A673 (cell line): ENCODE data around the gene PCDHGB4. TPM values are rescaled to one million over a fixed set of nuclear protein-coding genes. Genes with fewer than 3 reads are reported as not detected.

Experiments
- BruUV-seq: library from RNA; stranded (reverse); fragments of 400-500 nt; replicated peaks from 2 replicates; lab custom pipeline; 2021; lab: Mats Ljungman, UMichigan
- CTCF ChIA-PET: fragments of 300-600 bp; sonication (Branson Sonifier 250); formaldehyde crosslinking; loops from one replicate; lab custom pipeline; 2022; ENCODE audit warnings: antibody characterized with exemption; lab: Charles Lee
- POLR2A ChIA-PET: fragments of 300-600 bp; sonication (Branson Sonifier 250); formaldehyde crosslinking; loops from one replicate; lab custom pipeline; 2022; ENCODE audit warnings: antibody characterized with exemption; ENCODE audit not compliant: low non-redundant PET; lab: Charles Lee
- DNase-seq: peaks from one replicate; pipeline ENCODE4 v3.0.0-alpha.2; 2015; ENCODE audit warnings: low spot score
- H3K27ac ChIP-seq: fragments of 200-600 bp; sonication (generic); 2 replicates; pipeline ENCODE4 v1.5.1; 2016; ENCODE audit warnings: mixed run types, low read depth, mild to moderate bottlenecking, mixed read lengths, antibody characterized with exemption, low read length; ENCODE audit not compliant: poor library complexity, severe bottlenecking
- H3K27me3 ChIP-seq: fragments of 200-600 bp; sonication (generic); replicated peaks from 2 replicates; pipeline ENCODE4 v1.6.1; 2017; ENCODE audit warnings: mixed run types, low read depth, mild to moderate bottlenecking, mixed read lengths, antibody characterized with exemption, low read length; ENCODE audit not compliant: insufficient read depth, poor library complexity
- H3K36me3 ChIP-seq: fragments of 200-600 bp; sonication (generic); 2 replicates; pipeline ENCODE4 v1.6.1; 2016; ENCODE audit warnings: mixed run types, mild to moderate bottlenecking, mixed read lengths, antibody characterized with exemption, low read length; ENCODE audit not compliant: insufficient read depth, poor library complexity, severe bottlenecking
- H3K4me1 ChIP-seq: fragments of 200-600 bp; sonication (generic); 2 replicates; pipeline ENCODE4 v1.6.1; 2017; ENCODE audit warnings: mixed run types, mild to moderate bottlenecking, mixed read lengths, antibody characterized with exemption, low read length; ENCODE audit not compliant: insufficient read depth, poor library complexity, severe bottlenecking
- H3K4me3 ChIP-seq: fragments of 200-600 bp; sonication (generic); 2 replicates; pipeline ENCODE4 v1.5.1; 2016; ENCODE audit warnings: low read depth, mixed run types, mild to moderate bottlenecking, mixed read lengths, low read length; ENCODE audit not compliant: poor library complexity, severe bottlenecking
- H3K9me3 ChIP-seq: fragments of 200-600 bp; sonication (generic); 2 replicates; pipeline ENCODE4 v1.6.1; 2016; ENCODE audit warnings: mixed run types, low read depth, mild to moderate bottlenecking, mixed read lengths, antibody characterized with exemption, low read length; ENCODE audit not compliant: poor library complexity, severe bottlenecking
- CTCF ChIP-seq: fragments of 300-800, 200-600 bp; sonication (generic); conservative IDR thresholded peaks from 2 replicates; pipeline ENCODE4 v1.5.1; 2017; ENCODE audit warnings: low read depth, mild to moderate bottlenecking, antibody characterized with exemption, low read length, moderate library complexity, mixed read lengths
- EZH2 ChIP-seq: fragments of 200-600 bp; sonication (generic); IDR thresholded peaks from 2 replicates; pipeline ENCODE4 v1.6.1; 2017; ENCODE audit warnings: borderline replicate concordance, low read depth, mild to moderate bottlenecking, mixed read lengths, antibody characterized with exemption, low read length; ENCODE audit not compliant: poor library complexity, severe bottlenecking
- intact Hi-C: fragments of 100-400 bp; cut with micrococcal nuclease; formaldehyde crosslinking; loops from one replicate; pipeline ENCODE4 v1.10.0; 2022; ENCODE audit not compliant: unreplicated experiment
- total RNA-seq: library from RNA; stranded (reverse); gene quantifications from 2 replicates; pipeline ENCODE4 v1.2.3, GENCODE V29; 2021

The PCDHGB4 gene
- total RNA-seq, 1 experiment from 2014 or later, result 2.5 TPM

GRCh38 chr5:141434006-141434405 lies 46.5 kb downstream of the PCDHGB4 start:
- no TSS peak for BruUV-seq
- H3K9me3 ChIP-seq, result peaks cover 43% of the 10 kb centered on the region
- ChIA-PET POLR2A (no interaction called here), CTCF (no interaction called here)
- H3K27me3 ChIP-seq, result no peaks in the 10 kb centered on the region
- no peak overlapping the region for H3K4me3 ChIP-seq
- intact Hi-C loops, result no loop called here
- H3K36me3 ChIP-seq, result peaks cover 33% of the 10 kb centered on the region
- no peak for DNase-seq
- no peak for TF ChIP-seq EZH2
- TF ChIP-seq CTCF, result no peak
- H3K27ac ChIP-seq, result no peak overlapping the region
- H3K4me1 ChIP-seq, result no peaks in the 10 kb centered on the region

GRCh38 chr5:141437221-141437620 lies 49.7 kb downstream of the PCDHGB4 start:
- intact Hi-C loops, result no loop called here
- peaks cover 8% of the 10 kb centered on the region for H3K36me3 ChIP-seq
- BruUV-seq, result no TSS peak
- CTCF ChIA-PET, result no interaction called here
- POLR2A ChIA-PET, result no interaction called here
- TF ChIP-seq EZH2 (no peak), CTCF (no peak)
- no peaks in the 10 kb centered on the region for H3K4me1 ChIP-seq
- H3K9me3 ChIP-seq, result peaks cover 11% of the 10 kb centered on the region
- no peak overlapping the region for H3K4me3 ChIP-seq
- no peak overlapping the region for H3K27ac ChIP-seq
- H3K27me3 ChIP-seq, result no peaks in the 10 kb centered on the region
- DNase-seq, result no peak

GRCh38 chr5:141439411-141440141 lies 52.1 kb downstream of the PCDHGB4 start:
- no peak for DNase-seq
- no peaks in the 10 kb centered on the region for H3K27me3 ChIP-seq
- BruUV-seq, result no TSS peak
- no peak for TF ChIP-seq EZH2
- no peak for TF ChIP-seq CTCF
- CTCF ChIA-PET, result interaction anchor here (0.7 kb wide), 1 partner anchor 54 kb away, joined by 5 read pairs; no protein-coding TSS in a partner anchor
- H3K4me1 ChIP-seq, result no peaks in the 10 kb centered on the region
- no peaks in the 10 kb centered on the region for H3K36me3 ChIP-seq
- no peak overlapping the region for H3K27ac ChIP-seq
- intact Hi-C loops, result no loop called here
- H3K4me3 ChIP-seq, result no peak overlapping the region
- peaks cover 11% of the 10 kb centered on the region for H3K9me3 ChIP-seq
- POLR2A ChIA-PET, result no interaction called here

Other genes with a start within 250 kb of the PCDHGB4 start
- 7.3 and 9.1 TPM in 2 replicates for gene PCDHB6, start 237.6 kb upstream of the PCDHGB4 start, total RNA-seq
- gene PCDHB7, start 215.1 kb upstream of the PCDHGB4 start, total RNA-seq, result 2.0 and 2.3 TPM in 2 replicates
- 7.7 and 8.5 TPM in 2 replicates for gene PCDHB8, start 209.9 kb upstream of the PCDHGB4 start, total RNA-seq
- gene PCDHB16, start 205.3 kb upstream of the PCDHGB4 start, total RNA-seq, result 11.3 and 12.8 TPM in 2 replicates
- gene PCDHB9, start 200.5 kb upstream of the PCDHGB4 start, total RNA-seq, result 5.6 and 7.9 TPM in 2 replicates
- 2.7 and 2.8 TPM in 2 replicates for gene PCDHB10, start 195.3 kb upstream of the PCDHGB4 start, total RNA-seq
- gene PCDHB11, start 188.1 kb upstream of the PCDHGB4 start, total RNA-seq, result 14.2 and 15.3 TPM in 2 replicates
- 5.1 and 6.7 TPM in 2 replicates for gene PCDHB12, start 179.0 kb upstream of the PCDHGB4 start, total RNA-seq
- gene PCDHB13, start 173.8 kb upstream of the PCDHGB4 start, total RNA-seq, result 1.8 and 2.5 TPM in 2 replicates
- 6.9 and 7.4 TPM in 2 replicates for gene PCDHB14, start 164.4 kb upstream of the PCDHGB4 start, total RNA-seq
- 1.2 and 2.3 TPM in 2 replicates for gene PCDHB15, start 142.3 kb upstream of the PCDHGB4 start, total RNA-seq
- gene SLC25A2, start 83.6 kb upstream of the PCDHGB4 start, total RNA-seq, result 0.88 and 1.0 TPM in 2 replicates
- 73.4 and 78.3 TPM in 2 replicates for gene TAF7, start 66.9 kb upstream of the PCDHGB4 start, total RNA-seq
- gene PCDHGA1, start 57.2 kb upstream of the PCDHGB4 start, total RNA-seq, result 2.2 and 2.3 TPM in 2 replicates
- 1.5 and 1.8 TPM in 2 replicates for gene PCDHGA2, start 48.9 kb upstream of the PCDHGB4 start, total RNA-seq
- gene PCDHGA3, start 43.9 kb upstream of the PCDHGB4 start, total RNA-seq, result 0.85 and 0.97 TPM in 2 replicates
- gene PCDHGB1, start 37.6 kb upstream of the PCDHGB4 start, total RNA-seq, result 7.6 TPM in 2 replicates
- 2.9 and 3.5 TPM in 2 replicates for gene PCDHGA4, start 32.7 kb upstream of the PCDHGB4 start, total RNA-seq
- gene PCDHGB2, start 27.7 kb upstream of the PCDHGB4 start, total RNA-seq, result 6.2 and 6.5 TPM in 2 replicates
- gene PCDHGA5, start 23.5 kb upstream of the PCDHGB4 start, total RNA-seq, result 2.4 and 2.6 TPM in 2 replicates
- gene PCDHGB3, start 17.5 kb upstream of the PCDHGB4 start, total RNA-seq, result 3.3 and 3.4 TPM in 2 replicates
- gene PCDHGA6, start 13.8 kb upstream of the PCDHGB4 start, total RNA-seq, result 20.2 and 21.6 TPM in 2 replicates
- 9.6 and 10.9 TPM in 2 replicates for gene PCDHGA7, start 5.0 kb upstream of the PCDHGB4 start, total RNA-seq
- 2.2 and 2.6 TPM in 2 replicates for gene PCDHGA8, start 4.9 kb downstream of the PCDHGB4 start, total RNA-seq
- 43.3 and 45.0 TPM in 2 replicates for gene PCDHGB5, start 10.2 kb downstream of the PCDHGB4 start, total RNA-seq
- gene PCDHGA9, start 15.1 kb downstream of the PCDHGB4 start, total RNA-seq, result 5.0 and 6.6 TPM in 2 replicates
- 4.5 and 4.6 TPM in 2 replicates for gene PCDHGB6, start 20.3 kb downstream of the PCDHGB4 start, total RNA-seq
- 3.6 TPM in 2 replicates for gene PCDHGA10, start 25.3 kb downstream of the PCDHGB4 start, total RNA-seq
- gene PCDHGB7, start 30.0 kb downstream of the PCDHGB4 start, total RNA-seq, result 3.7 and 4.0 TPM in 2 replicates
- 34.9 and 35.5 TPM in 2 replicates for gene PCDHGA11, start 33.4 kb downstream of the PCDHGB4 start, total RNA-seq
- gene PCDHGA12, start 42.8 kb downstream of the PCDHGB4 start, total RNA-seq, result 3.5 and 3.6 TPM in 2 replicates
- gene PCDHGC3, start 88.3 kb downstream of the PCDHGB4 start, total RNA-seq, result 103 and 112 TPM in 2 replicates
- gene PCDHGC4, start 97.3 kb downstream of the PCDHGB4 start, total RNA-seq, result 3.6 and 3.8 TPM in 2 replicates
- 3.4 and 3.6 TPM in 2 replicates for gene PCDHGC5, start 101.4 kb downstream of the PCDHGB4 start, total RNA-seq
- 105 and 109 TPM in 2 replicates for gene DIAPH1, start 231.3 kb downstream of the PCDHGB4 start, total RNA-seq
- 93.1 and 109 TPM in 2 replicates for gene HDAC3, start 249.2 kb downstream of the PCDHGB4 start, total RNA-seq
- 4.7 and 6.6 TPM in 2 replicates for gene RELL2, start 249.3 kb downstream of the PCDHGB4 start, total RNA-seq